ENCODE data around the gene SH3TC1.

DNA sequence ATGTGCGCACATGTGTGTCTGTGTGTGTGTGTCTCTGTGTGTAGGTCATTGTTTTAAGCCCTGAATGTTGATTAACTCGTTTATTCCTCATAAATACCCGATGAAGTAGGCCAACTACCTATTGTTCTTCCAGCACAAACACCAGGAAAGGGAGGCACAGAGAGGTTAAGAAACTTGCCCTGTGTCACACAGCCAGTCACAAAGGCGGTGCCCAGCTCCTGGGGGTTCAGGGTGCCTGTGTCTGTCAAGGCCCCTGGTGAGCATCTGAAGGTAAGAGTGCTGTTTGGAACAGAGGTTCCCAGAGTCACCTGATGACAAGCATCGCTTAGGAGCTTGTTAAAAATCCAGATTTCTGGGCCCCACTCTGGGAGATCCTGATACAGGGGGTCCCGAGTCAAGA, 18.0 kb upstream of the SH3TC1 start:
- no peak for TF ChIP-seq POLR2A (IDR thresholded peaks at IDR 0.05; ENCODE audit: low read depth)
- TF ChIP-seq, protein P1, sequence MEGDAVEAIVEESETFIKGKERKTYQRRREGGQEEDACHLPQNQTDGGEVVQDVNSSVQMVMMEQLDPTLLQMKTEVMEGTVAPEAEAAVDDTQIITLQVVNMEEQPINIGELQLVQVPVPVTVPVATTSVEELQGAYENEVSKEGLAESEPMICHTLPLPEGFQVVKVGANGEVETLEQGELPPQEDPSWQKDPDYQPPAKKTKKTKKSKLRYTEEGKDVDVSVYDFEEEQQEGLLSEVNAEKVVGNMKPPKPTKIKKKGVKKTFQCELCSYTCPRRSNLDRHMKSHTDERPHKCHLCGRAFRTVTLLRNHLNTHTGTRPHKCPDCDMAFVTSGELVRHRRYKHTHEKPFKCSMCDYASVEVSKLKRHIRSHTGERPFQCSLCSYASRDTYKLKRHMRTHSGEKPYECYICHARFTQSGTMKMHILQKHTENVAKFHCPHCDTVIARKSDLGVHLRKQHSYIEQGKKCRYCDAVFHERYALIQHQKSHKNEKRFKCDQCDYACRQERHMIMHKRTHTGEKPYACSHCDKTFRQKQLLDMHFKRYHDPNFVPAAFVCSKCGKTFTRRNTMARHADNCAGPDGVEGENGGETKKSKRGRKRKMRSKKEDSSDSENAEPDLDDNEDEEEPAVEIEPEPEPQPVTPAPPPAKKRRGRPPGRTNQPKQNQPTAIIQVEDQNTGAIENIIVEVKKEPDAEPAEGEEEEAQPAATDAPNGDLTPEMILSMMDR (IDR thresholded peaks at IDR 0.05), result no peak
- no peak for TF ChIP-seq POLR2AphosphoS5 (IDR thresholded peaks at IDR 0.05)

Measured in esophagus muscularis mucosa (tissue), 3 donors.